Measurements from ENCODE around the gene MPPED2. TPM values are rescaled to one million over a fixed set of nuclear protein-coding genes. Genes with fewer than 3 reads are reported as not detected.

The MPPED2 gene
- total RNA-seq, 1 experiment from 2014 or later: 2.4 TPM

DNA sequence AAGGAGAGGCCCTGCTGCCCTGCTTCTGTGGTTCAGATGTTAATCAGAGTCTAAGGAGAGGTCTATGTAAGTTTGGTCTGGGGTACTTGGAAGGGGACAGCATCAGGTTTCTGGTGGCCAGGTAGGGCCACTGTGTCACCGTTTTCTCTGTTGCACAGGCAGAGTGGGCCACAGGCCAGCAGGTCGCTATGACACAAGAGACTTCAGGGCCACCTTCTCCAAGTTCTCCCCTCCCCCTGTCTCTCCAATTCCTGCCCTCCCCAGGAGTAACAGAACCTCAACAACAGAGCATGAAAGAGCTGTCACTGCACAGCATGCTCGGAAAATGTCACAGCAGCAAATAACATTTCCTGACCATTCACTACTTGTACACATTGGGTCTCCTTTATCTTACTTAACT lies 58.6 kb downstream of the MPPED2 start (continued):
- TF ChIP-seq, protein P1, sequence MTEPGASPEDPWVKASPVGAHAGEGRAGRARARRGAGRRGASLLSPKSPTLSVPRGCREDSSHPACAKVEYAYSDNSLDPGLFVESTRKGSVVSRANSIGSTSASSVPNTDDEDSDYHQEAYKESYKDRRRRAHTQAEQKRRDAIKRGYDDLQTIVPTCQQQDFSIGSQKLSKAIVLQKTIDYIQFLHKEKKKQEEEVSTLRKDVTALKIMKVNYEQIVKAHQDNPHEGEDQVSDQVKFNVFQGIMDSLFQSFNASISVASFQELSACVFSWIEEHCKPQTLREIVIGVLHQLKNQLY (CRISPR knock-in tag; IDR thresholded peaks at IDR 0.05): no peak
- TF ChIP-seq, protein P2, sequence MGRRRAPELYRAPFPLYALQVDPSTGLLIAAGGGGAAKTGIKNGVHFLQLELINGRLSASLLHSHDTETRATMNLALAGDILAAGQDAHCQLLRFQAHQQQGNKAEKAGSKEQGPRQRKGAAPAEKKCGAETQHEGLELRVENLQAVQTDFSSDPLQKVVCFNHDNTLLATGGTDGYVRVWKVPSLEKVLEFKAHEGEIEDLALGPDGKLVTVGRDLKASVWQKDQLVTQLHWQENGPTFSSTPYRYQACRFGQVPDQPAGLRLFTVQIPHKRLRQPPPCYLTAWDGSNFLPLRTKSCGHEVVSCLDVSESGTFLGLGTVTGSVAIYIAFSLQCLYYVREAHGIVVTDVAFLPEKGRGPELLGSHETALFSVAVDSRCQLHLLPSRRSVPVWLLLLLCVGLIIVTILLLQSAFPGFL (CRISPR knock-in tag; IDR thresholded peaks at IDR 0.05; ENCODE audit: borderline replicate concordance): no peak
- TF ChIP-seq MXD4 (CRISPR knock-in tag; IDR thresholded peaks at IDR 0.05; ENCODE audit: borderline replicate concordance) (no peak), ATF1 (CRISPR knock-in tag; IDR thresholded peaks at IDR 0.05) (no peak), ZNF121 (CRISPR knock-in tag; IDR thresholded peaks at IDR 0.05) (no peak), GABPB1 (CRISPR knock-in tag; IDR thresholded peaks at IDR 0.05) (no peak)
- TF ChIP-seq, protein P3, sequence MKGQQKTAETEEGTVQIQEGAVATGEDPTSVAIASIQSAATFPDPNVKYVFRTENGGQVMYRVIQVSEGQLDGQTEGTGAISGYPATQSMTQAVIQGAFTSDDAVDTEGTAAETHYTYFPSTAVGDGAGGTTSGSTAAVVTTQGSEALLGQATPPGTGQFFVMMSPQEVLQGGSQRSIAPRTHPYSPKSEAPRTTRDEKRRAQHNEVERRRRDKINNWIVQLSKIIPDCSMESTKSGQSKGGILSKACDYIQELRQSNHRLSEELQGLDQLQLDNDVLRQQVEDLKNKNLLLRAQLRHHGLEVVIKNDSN (CRISPR knock-in tag; IDR thresholded peaks at IDR 0.05): no peak
- TF ChIP-seq, protein P4, sequence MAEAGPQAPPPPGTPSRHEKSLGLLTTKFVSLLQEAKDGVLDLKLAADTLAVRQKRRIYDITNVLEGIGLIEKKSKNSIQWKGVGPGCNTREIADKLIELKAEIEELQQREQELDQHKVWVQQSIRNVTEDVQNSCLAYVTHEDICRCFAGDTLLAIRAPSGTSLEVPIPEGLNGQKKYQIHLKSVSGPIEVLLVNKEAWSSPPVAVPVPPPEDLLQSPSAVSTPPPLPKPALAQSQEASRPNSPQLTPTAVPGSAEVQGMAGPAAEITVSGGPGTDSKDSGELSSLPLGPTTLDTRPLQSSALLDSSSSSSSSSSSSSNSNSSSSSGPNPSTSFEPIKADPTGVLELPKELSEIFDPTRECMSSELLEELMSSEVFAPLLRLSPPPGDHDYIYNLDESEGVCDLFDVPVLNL (CRISPR knock-in tag; IDR thresholded peaks at IDR 0.05; ENCODE audit: borderline replicate concordance, low read depth): no peak

DNA sequence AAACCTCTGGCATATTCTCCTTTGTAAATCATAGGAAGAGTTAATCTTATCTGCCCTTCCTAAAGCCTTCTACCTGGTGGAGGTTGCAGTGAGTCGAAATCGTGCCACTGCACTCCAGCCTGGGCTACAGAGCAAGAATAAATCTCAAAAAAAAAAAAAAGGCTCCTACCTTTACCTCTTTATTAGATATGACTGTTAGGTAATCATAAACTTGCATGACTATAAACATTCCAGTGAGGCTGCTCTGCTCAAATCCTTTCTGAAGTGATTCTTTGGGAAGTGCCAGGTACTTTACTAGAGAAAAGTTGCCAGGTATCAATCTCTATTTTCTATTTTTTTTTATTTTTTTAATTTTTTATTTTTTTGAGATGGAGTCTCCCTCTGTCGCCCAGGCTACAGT lies 59.6 kb downstream of the MPPED2 start:
- CTCF ChIA-PET: no interaction called here
- Mint-ChIP-seq H3K27ac (no peak overlapping the region), H3K4me1 (peaks cover 8% of the 10 kb centered on the region), H3K36me3 (no peaks in the 10 kb centered on the region), H3K27me3 (ENCODE audit: low read depth) (peaks cover 4% of the 10 kb centered on the region), H3K9me3 (no peaks in the 10 kb centered on the region), H3K4me3 (no peak overlapping the region)
- DNase-seq (ENCODE audit: low spot score) (no peak), ATAC-seq (no peak)
- POLR2A ChIA-PET: no interaction called here
- TF ChIP-seq, protein P5, sequence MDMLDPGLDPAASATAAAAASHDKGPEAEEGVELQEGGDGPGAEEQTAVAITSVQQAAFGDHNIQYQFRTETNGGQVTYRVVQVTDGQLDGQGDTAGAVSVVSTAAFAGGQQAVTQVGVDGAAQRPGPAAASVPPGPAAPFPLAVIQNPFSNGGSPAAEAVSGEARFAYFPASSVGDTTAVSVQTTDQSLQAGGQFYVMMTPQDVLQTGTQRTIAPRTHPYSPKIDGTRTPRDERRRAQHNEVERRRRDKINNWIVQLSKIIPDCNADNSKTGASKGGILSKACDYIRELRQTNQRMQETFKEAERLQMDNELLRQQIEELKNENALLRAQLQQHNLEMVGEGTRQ (CRISPR knock-in tag; IDR thresholded peaks at IDR 0.05): no peak
- TF ChIP-seq, protein P6, sequence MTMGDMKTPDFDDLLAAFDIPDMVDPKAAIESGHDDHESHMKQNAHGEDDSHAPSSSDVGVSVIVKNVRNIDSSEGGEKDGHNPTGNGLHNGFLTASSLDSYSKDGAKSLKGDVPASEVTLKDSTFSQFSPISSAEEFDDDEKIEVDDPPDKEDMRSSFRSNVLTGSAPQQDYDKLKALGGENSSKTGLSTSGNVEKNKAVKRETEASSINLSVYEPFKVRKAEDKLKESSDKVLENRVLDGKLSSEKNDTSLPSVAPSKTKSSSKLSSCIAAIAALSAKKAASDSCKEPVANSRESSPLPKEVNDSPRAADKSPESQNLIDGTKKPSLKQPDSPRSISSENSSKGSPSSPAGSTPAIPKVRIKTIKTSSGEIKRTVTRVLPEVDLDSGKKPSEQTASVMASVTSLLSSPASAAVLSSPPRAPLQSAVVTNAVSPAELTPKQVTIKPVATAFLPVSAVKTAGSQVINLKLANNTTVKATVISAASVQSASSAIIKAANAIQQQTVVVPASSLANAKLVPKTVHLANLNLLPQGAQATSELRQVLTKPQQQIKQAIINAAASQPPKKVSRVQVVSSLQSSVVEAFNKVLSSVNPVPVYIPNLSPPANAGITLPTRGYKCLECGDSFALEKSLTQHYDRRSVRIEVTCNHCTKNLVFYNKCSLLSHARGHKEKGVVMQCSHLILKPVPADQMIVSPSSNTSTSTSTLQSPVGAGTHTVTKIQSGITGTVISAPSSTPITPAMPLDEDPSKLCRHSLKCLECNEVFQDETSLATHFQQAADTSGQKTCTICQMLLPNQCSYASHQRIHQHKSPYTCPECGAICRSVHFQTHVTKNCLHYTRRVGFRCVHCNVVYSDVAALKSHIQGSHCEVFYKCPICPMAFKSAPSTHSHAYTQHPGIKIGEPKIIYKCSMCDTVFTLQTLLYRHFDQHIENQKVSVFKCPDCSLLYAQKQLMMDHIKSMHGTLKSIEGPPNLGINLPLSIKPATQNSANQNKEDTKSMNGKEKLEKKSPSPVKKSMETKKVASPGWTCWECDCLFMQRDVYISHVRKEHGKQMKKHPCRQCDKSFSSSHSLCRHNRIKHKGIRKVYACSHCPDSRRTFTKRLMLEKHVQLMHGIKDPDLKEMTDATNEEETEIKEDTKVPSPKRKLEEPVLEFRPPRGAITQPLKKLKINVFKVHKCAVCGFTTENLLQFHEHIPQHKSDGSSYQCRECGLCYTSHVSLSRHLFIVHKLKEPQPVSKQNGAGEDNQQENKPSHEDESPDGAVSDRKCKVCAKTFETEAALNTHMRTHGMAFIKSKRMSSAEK (CRISPR knock-in tag; IDR thresholded peaks at IDR 0.05; ENCODE audit: borderline replicate concordance): no peak
- TF ChIP-seq ZNF138 (CRISPR knock-in tag; conservative IDR thresholded peaks at IDR 0.05): no peak
- TF ChIP-seq ZNF263 (CRISPR knock-in tag; IDR thresholded peaks at IDR 0.05; ENCODE audit: low read depth): no peak
- TF ChIP-seq, protein P1 (CRISPR knock-in tag; IDR thresholded peaks at IDR 0.05): no peak
